NB4 (cell line): ENCODE data around the gene DMTF1.

Source experiments
- MYC ChIP-seq: IDR thresholded peaks from 2 replicates; pipeline ENCODE4 v1.6.1; 2011; ENCODE audit warnings: low read depth, low read length
- POLR2A ChIP-seq: IDR thresholded peaks from 2 replicates; pipeline ENCODE4 v1.6.1; 2011; ENCODE audit warnings: mild to moderate bottlenecking; ENCODE audit not compliant: insufficient read length; ENCODE audit errors: extremely low read depth
- TF ChIP-seq, protein P1 (sequence below): IDR thresholded peaks from one replicate; pipeline ENCODE4 v1.5.1; 2012; ENCODE audit warnings: low read depth, low read length

DNA sequence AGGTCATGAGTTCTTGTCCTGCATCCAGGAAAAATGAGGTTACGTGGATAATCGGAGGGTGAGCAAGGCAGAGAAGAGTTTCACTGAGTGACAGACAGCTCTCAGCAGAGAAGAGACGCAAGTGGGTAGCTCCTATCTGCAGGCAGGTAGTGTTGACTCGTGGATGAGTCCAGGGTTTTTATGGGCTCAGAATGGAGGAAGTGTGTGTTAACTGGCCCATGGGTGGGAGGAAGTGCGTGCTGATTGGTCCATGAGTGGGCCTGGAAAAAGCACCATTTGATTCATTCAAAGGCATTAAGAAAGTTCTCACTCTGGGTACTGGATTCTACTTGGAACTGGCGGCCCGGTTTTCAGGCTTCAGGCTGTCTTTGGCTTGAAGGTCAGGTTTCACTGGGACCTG, 4.8 kb upstream of the DMTF1 start:
- TF ChIP-seq, protein P1, sequence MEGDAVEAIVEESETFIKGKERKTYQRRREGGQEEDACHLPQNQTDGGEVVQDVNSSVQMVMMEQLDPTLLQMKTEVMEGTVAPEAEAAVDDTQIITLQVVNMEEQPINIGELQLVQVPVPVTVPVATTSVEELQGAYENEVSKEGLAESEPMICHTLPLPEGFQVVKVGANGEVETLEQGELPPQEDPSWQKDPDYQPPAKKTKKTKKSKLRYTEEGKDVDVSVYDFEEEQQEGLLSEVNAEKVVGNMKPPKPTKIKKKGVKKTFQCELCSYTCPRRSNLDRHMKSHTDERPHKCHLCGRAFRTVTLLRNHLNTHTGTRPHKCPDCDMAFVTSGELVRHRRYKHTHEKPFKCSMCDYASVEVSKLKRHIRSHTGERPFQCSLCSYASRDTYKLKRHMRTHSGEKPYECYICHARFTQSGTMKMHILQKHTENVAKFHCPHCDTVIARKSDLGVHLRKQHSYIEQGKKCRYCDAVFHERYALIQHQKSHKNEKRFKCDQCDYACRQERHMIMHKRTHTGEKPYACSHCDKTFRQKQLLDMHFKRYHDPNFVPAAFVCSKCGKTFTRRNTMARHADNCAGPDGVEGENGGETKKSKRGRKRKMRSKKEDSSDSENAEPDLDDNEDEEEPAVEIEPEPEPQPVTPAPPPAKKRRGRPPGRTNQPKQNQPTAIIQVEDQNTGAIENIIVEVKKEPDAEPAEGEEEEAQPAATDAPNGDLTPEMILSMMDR: no peak
- TF ChIP-seq POLR2A (no peak), MYC (no peak)
